GM12872 (cell line): Measurements from ENCODE around the gene AQP12B.

Experiments
- TF ChIP-seq, protein P1 (sequence below): IDR thresholded peaks from 3 replicates; pipeline ENCODE4 v1.5.1; 2011; ENCODE audit warnings: low read depth, mild to moderate bottlenecking, low read length, moderate library complexity; ENCODE audit not compliant: insufficient read depth

Gene AQP12B

DNA sequence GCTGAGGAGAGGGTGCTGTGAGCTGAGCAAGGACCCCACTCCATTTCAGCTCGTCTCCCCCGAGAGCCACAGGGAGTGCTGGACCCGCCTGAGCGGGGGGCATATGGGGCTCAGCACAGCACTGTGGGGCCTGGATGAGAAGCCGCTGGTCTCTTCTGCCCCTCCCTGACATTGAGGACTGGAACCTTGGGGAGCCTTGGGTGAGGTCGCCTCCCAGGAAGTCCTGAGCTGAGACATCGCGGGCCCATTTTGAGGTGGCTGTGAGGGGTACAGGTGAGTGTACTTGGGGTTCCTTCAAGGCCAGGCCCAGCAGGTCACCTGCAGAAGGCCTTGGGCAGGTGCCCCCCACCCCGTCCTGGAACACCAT is 5.9 kb upstream of the AQP12B start:
- TF ChIP-seq, protein P1, sequence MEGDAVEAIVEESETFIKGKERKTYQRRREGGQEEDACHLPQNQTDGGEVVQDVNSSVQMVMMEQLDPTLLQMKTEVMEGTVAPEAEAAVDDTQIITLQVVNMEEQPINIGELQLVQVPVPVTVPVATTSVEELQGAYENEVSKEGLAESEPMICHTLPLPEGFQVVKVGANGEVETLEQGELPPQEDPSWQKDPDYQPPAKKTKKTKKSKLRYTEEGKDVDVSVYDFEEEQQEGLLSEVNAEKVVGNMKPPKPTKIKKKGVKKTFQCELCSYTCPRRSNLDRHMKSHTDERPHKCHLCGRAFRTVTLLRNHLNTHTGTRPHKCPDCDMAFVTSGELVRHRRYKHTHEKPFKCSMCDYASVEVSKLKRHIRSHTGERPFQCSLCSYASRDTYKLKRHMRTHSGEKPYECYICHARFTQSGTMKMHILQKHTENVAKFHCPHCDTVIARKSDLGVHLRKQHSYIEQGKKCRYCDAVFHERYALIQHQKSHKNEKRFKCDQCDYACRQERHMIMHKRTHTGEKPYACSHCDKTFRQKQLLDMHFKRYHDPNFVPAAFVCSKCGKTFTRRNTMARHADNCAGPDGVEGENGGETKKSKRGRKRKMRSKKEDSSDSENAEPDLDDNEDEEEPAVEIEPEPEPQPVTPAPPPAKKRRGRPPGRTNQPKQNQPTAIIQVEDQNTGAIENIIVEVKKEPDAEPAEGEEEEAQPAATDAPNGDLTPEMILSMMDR = no peak

DNA sequence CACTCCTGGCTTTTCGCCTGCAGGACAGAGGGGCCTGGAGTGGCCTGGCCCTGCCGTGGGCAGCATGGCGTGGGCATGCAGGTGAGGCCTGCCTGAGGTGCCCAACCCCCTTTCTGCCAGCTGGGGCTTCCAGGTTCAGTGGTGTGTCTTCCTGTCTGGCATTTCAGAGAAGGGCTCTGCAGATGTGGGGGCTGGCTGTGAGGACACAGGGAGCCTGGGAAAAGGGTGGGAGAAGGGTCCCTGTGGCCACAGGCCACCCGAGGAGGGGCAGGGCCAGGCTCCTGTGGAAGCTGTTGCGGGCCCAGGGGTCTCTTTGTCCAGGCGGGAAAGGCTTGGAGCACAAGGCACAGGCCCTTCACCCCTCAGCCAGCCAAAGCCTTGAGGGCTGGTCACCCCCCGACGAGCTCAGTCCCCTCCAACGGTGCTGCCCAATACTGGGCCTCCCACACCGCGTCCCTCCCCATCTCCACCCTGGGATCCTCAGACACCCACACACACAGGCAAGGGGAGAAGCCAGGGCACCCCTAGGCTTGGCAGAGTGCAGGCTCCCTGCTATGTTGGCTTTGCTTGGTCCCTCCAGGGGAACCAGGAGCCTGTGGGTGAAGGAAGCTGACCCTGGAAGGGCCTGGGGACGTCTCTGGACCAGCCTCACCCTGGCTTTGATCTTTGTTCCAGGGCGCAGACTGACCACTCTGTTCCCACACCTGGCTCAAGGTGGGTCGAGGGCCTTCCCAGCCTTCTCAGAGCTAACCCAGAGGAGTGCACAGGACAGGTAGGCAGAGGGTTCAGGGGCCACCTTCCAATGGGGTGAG is 5.3 kb upstream of the AQP12B start:
- TF ChIP-seq, protein P1 = no peak

DNA sequence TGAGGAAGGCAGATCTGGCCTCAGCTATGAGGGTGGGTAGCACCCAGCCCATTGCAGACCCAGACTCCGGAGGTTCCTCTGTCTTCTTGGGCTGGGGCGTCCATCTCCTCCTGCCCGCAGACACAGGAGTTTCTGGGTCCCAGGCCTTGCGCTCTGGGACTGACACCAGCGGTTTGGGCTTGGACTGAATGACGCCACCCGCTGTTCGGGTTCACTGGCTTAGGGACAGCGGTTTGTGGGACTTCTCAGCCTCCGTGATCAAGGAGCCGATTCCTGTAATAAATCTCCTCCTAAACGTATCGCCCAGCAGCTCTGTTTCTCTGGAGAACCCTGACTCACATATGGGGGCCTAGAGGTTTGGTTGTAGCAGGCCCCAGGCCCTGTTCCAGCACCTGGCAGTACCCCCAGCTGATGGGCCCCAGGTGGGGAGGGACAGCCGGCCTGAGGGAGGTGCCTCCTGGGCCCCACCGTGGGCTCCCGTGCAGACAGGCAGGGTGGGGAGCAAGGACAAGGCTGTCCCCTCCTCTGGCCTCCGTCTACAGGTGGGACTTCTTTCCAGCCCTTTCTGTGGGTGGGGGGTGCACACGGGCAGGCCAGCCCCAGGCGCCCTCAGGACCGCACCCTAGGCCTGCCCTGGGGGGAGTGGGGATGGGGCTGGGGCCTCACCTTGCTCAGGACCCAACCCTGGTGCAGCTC is 4.5 kb upstream of the AQP12B start:
- TF ChIP-seq, protein P1 = no peak

DNA sequence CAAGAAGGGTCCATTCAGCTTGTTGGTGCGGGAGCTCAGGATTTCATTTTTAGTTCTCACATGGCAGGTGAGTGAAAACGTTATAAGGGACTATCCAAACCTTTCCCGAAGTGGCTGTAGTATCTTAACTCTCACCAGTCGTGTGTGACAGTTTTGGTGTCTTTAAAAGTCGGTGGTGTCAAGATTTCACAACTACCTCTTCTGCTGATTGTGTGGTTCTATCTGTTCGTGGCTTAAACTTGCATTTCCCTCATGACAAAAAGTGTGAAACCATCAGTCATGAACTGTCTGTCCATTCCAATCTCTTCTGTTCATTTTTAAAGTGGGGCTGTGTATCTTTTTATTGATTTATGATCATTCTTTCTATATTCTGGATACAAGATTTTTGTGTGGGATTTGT is 3.8 kb upstream of the AQP12B start:
- TF ChIP-seq, protein P1 = no peak

DNA sequence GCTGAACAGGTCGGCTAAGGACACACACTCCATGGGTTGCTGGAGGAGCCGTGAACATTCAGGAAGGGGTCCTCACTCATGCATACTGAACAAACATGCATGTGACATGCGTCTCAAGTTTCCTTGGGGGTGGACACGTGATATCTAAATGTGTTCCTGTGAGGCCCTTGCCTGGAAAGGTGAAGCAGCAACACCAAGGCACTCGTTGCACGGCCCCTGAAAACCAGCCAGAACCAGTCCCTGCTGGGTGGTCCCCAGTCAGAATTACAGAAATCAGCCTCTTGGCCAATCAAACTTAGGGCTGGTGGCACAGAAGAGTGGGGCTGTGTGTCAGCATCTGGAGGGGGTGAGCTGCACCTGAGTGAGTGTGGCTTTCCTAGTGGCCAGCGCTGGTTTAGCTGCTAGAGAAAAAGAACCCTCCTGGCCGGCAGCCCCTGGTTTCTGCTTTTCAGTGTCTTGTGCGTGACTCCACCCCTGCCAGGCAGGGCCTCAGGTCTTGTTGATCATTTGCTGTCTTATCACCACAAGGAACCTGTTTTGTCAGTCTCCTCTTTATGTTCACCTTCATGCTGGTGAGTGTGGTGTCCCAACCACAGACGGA is 3.2 kb upstream of the AQP12B start:
- TF ChIP-seq, protein P1 = 0 out of 3 replicates have a peak, but pooled peaks have one; percentile 4

DNA sequence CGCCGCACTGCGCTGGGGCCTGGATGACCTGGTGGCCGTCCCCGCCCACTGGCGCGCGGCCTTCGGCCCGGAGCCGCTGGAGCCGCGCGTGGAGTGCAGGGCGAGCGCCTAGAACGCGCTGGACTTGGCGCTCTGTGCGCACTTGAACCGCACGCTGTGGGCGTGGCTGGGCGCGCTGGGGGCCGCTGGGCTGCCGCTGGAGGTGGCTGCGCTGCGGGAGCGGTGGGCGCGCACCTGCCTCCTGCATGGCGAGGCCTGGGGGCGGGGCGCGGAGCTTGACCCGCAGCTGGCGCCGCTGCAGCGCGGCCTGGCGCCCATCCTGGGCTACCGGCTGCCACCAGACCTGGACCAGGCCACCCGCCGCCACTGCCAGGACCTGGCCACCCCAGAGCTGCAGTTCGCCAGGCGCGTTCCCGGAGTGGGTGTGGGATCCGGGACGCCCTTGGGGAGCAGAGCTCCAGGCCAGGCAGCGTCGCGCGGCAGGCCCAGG is 9.9 kb downstream of the AQP12B start:
- TF ChIP-seq, protein P1 = no peak

DNA sequence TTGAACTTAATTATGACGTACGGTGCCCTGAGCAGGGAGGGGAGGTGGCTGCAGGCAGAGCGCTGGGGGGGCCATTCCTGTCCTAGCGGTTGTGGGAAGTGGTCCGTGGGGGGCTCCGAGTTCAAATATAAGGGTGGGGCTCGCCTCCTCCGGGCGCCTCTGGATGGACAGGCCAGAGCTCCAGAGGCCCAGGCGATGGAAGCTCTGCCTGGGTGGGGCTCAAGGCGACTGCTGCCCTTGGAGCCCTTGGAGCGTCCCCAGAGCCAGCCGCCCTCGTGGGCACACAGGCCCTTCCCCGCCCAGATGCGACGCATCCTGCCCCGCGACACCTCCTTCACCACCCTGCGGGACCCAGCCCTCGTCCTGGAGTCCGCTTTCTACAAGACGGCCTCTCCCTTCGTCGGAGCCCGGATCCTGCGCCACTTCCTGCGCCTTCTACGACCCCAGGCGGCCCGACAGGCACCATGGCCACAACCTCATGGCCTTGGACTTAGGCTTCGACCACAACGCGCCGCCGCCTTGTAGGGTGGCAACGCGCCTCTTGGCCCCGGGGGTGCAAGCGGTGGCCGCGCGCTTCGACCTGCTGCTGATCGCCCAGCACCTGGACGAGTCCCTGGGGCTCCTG is 10.5 kb downstream of the AQP12B start:
- TF ChIP-seq, protein P1 = no peak
